Ovary (tissue), 3 donors: ENCODE results near the gene ATF2.

ENCODE experiments used
- CTCF ChIP-seq, 3 donors: fragments of 450-650 bp in 2 of 3; fragments of 200-600 bp in 1 of 3; IDR thresholded peaks; one replicate each; pipeline versions ENCODE4 v1.5.1 to v1.8.0; 2016 to 2022; ENCODE audit warnings: antibody characterized with exemption in 3 of 3, mild to moderate bottlenecking in 1 of 3
- EP300 ChIP-seq: sonication (generic); formaldehyde crosslinking; IDR thresholded peaks from one replicate; pipeline ENCODE4 v1.6.1; 2017; ENCODE audit warnings: antibody characterized with exemption
- POLR2A ChIP-seq: fragments of 450-650 bp; IDR thresholded peaks from one replicate; pipeline ENCODE4 v1.6.1; 2017; ENCODE audit warnings: antibody characterized with exemption, mild to moderate bottlenecking, moderate library complexity
- donor health status: DM: no; HTN: no; CAD: no.

GRCh38 chr2:175025946-175026345 lies 142.1 kb downstream of the ATF2 start:
- no peak for TF ChIP-seq CTCF (IDR thresholded peaks at IDR 0.05)
- no peak for TF ChIP-seq EP300
- TF ChIP-seq POLR2A, result no peak
